ENCODE data around the gene WDR4. TPM values are rescaled to one million over a fixed set of nuclear protein-coding genes. Genes with fewer than 3 reads are reported as not detected.
"Not testable (repeated sequence)": the region's sequence is repeated elsewhere in the genome, so short reads cannot be mapped to it uniquely, and the experiment has no call there.

WDR4 gene, protein sequence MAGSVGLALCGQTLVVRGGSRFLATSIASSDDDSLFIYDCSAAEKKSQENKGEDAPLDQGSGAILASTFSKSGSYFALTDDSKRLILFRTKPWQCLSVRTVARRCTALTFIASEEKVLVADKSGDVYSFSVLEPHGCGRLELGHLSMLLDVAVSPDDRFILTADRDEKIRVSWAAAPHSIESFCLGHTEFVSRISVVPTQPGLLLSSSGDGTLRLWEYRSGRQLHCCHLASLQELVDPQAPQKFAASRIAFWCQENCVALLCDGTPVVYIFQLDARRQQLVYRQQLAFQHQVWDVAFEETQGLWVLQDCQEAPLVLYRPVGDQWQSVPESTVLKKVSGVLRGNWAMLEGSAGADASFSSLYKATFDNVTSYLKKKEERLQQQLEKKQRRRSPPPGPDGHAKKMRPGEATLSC
- 10 to 100 TPM in 2 of 4 donors, 1 to 10 TPM in 2; 6.6 to 22.7 (median 10.3) TPM for total RNA-seq

DNA sequence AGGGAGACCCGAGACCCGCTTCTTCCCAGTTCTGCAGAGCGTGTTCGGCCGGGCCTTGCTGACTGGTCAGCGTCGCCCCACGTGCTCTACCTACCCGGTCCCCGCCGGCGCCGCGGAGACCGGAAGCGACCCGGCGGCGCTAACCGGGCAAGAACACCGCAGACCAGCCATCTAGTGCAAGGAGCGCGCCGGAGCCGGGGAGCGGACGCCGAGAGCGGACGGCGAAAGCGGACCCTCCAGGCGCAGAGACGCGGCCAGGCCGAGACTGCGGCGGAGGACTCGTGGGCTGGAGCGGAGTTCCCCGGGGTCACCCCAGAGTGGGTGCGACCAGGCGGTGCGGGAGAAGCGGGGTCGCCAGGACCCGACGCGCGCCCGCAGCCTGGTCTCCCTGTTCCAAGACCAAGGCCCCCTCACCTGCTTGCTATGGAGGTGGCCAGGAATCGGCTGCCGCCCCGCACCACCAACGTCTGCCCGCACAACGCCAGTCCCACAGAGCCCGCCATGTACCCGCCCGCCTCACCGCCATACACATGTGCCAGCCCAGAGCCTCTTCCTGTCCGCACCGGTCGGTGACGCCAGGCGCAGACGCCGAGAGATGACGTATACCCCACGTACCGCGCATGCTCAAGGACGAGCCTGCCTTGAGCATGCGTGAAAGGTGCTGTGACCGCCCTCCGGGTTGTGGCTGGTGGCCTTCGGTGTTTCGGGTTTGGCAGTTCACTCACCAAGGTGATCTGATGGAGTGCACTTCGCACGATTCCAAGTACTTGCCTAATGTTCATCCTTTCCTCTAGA, at the start of gene WDR4:
WDR4 (minus strand) TSS at position 547 of the 795 bp plus-strand sequence; CDS start at position 503, 44 bp downstream.
- peak; percentile 99 for DNase-seq
- Histone ChIP-seq H3K27me3 (no peaks in the 10 kb centered on the region), H3K4me3 (peak within 1 kb of the TSS; percentile 64 to 99 (median 96)), H3K36me3 (peaks cover 0 to 9% (median 0%) of the 10 kb centered on the region in 4 donors), H3K27ac (peak within 1 kb of the TSS; percentile 83 to 99 (median 91)), H3K9me3 (no peaks in the 10 kb centered on the region), H3K4me1 (peaks cover 6 to 19% (median 12%) of the 10 kb centered on the region in 4 donors)
- in situ Hi-C loops (cut with MboI; ENCODE audit: low pct_ligation_motif_present in 1 of 4, low pct_unique_long_range_greater_than_20kb in 1 of 4, low sequenced_read_pairs in 3 of 4) (no loop called here), intact Hi-C loops (cut with DNase I; ENCODE audit: low total_unique reads) (no loop called here)
- WGBS, 2 donors (ENCODE audit: low coverage in 1 of 2) = 0% methylated on average over 63 of the region's 80 CpGs; no CpG with 5 or more reads in 1 of the 2 donors
- TF ChIP-seq, protein P1, sequence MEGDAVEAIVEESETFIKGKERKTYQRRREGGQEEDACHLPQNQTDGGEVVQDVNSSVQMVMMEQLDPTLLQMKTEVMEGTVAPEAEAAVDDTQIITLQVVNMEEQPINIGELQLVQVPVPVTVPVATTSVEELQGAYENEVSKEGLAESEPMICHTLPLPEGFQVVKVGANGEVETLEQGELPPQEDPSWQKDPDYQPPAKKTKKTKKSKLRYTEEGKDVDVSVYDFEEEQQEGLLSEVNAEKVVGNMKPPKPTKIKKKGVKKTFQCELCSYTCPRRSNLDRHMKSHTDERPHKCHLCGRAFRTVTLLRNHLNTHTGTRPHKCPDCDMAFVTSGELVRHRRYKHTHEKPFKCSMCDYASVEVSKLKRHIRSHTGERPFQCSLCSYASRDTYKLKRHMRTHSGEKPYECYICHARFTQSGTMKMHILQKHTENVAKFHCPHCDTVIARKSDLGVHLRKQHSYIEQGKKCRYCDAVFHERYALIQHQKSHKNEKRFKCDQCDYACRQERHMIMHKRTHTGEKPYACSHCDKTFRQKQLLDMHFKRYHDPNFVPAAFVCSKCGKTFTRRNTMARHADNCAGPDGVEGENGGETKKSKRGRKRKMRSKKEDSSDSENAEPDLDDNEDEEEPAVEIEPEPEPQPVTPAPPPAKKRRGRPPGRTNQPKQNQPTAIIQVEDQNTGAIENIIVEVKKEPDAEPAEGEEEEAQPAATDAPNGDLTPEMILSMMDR (IDR thresholded peaks at IDR 0.05) = no peak
- no peak for TF ChIP-seq EP300 (IDR thresholded peaks at IDR 0.05; ENCODE audit: low read depth)
- TF ChIP-seq POLR2A (IDR thresholded peaks at IDR 0.05) = peak; percentile 88
- TF ChIP-seq POLR2AphosphoS5 (IDR thresholded peaks at IDR 0.05) = peak; percentile 93 to 96 (median 93)

DNA sequence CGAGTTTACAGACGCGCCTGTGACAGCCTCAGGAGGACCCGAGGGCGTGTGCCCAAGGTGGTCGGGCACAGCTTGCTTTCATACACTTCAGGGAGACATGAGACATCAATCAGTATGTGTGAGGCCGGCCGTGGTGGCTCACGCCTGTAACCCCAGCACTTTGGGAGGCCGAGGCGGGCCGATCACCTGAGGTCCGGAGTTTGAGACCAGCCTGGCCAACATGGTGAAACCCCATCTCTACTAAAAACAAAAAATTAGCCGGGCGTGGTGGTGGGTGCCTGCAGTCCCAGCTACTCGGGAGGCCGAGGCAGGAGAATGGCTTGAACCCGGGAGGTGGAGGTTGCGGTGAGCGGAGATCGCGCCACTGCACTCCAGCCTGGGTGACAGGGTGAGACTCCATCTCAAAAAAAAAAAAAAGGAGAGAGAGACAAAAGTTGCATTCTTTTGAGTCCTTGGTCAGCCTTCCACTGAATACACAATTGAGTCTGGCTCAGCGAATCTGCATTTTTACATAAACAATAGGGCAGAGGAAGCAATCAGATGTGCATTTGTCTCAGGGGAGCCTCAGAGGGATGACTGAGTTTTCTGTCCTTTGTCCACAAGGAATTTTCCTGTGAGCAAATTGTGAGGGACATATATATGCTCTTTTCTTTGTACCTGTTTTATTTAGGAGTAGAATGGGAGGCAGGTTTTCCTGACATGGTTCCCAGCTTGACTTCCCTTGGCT, 48.3 kb upstream of the WDR4 start:
- H3K4me3 ChIP-seq; H3K27ac ChIP-seq; intact Hi-C loops (cut with DNase I; ENCODE audit: low total_unique reads); H3K9me3 ChIP-seq; DNase-seq; in situ Hi-C loops (cut with MboI; ENCODE audit: low pct_ligation_motif_present in 1 of 4, low pct_unique_long_range_greater_than_20kb in 1 of 4, low sequenced_read_pairs in 3 of 4); H3K36me3 ChIP-seq; H3K27me3 ChIP-seq: not testable (repeated sequence)
- 93% methylated on average over 23 of the region's 23 CpGs; no CpG with 5 or more reads in 1 of the 2 donors for WGBS, 2 donors (ENCODE audit: low coverage in 1 of 2)
- peaks cover 4 to 10% (median 7%) of the 10 kb centered on the region in 4 donors for H3K4me1 ChIP-seq

DNA sequence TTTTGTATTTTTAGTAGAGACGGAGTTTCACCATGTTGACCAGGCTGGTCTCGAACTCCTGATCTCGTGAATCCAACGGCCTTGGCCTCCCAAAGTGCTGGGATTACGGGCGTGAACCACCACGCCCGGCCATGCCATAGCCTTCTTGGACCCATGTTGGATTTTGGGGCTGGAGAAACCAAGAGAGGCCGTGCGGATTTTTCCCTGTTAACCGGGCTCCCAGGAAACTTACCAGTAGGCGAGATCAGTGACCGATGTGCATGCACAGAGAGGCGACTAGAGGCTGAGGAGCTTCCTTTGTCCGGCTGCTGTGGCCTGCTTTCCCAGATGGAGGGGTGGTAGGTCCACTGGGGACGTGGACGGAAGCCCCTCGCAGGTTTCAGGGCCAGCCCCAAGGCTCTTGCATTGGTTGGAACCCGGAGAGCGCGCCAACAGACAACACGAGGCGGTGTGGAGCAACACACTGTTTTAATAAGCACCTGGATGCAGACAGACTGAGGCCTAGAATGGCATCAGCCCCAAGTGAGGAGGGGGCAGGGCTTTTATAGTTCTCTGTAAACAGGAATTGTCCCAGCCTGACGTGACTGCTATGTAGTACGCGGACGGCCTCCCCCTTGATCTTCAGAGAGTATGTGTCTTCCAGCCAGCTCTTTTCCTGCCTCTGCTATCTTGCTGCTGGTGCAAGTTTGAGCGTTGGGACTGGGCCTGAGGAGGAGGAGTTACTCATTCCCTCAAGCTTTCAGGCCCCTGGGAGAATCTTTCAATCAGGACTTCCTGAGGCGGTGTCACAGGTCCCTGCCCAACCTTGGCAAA, 46.0 kb upstream of the WDR4 start, which contains the start of gene ERVH48-1:
ERVH48-1 (minus strand) TSS at position 517 of the 813 bp plus-strand sequence. CDS start 6,624 bp downstream, outside the sequence.
- Histone ChIP-seq H3K36me3 (no peaks in the 10 kb centered on the region), H3K4me3 (no peak within 1 kb of the TSS), H3K27me3 (no peaks in the 10 kb centered on the region), H3K4me1 (peaks cover 4 to 10% (median 7%) of the 10 kb centered on the region in 4 donors), H3K27ac (no peak within 1 kb of the TSS), H3K9me3 (no peaks in the 10 kb centered on the region)
- 88% methylated on average over 29 of the region's 29 CpGs; no CpG with 5 or more reads in 1 of the 2 donors for WGBS, 2 donors (ENCODE audit: low coverage in 1 of 2)
- in situ Hi-C loops (cut with MboI; ENCODE audit: low pct_ligation_motif_present in 1 of 4, low pct_unique_long_range_greater_than_20kb in 1 of 4, low sequenced_read_pairs in 3 of 4) (no loop called here), intact Hi-C loops (cut with DNase I; ENCODE audit: low total_unique reads) (no loop called here)
- no peak for DNase-seq
- TF ChIP-seq POLR2A (IDR thresholded peaks at IDR 0.05) (no peak), POLR2AphosphoS5 (IDR thresholded peaks at IDR 0.05) (no peak), EP300 (IDR thresholded peaks at IDR 0.05; ENCODE audit: low read depth) (no peak)
- TF ChIP-seq, protein P1 (IDR thresholded peaks at IDR 0.05) = no peak

DNA sequence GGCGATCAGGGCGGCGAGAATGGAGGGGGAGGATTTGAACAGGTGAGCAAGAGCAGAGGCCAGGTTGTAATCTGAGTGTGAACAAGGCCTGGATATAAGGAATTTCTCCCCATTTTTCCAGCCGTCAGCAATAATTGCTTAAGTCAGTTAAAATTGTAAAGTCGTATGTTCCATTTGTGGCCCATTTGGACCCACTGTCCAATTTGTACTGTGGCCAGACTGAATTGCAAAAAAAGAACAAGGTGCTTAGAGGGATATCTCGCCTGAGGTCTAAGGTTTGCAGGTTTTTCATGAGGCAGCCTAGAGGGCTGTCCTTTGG, 45.1 kb upstream of the WDR4 start:
- no peak for DNase-seq
- no peaks in the 10 kb centered on the region for H3K9me3 ChIP-seq
- no peaks in the 10 kb centered on the region for H3K36me3 ChIP-seq
- H3K4me3 ChIP-seq = no peak overlapping the region
- in situ Hi-C loops (cut with MboI; ENCODE audit: low pct_ligation_motif_present in 1 of 4, low pct_unique_long_range_greater_than_20kb in 1 of 4, low sequenced_read_pairs in 3 of 4) (no loop called here), intact Hi-C loops (cut with DNase I; ENCODE audit: low total_unique reads) (no loop called here)
- peak overlapping the region in 2 of 4 donors; percentile 55 to 71 for H3K27ac ChIP-seq
- no peaks in the 10 kb centered on the region for H3K27me3 ChIP-seq
- 91 to 98% methylated on average over 6 of the region's 6 CpGs for WGBS, 2 donors (ENCODE audit: low coverage in 1 of 2)
- TF ChIP-seq POLR2AphosphoS5 (IDR thresholded peaks at IDR 0.05) (no peak), EP300 (IDR thresholded peaks at IDR 0.05; ENCODE audit: low read depth) (no peak), POLR2A (IDR thresholded peaks at IDR 0.05) (no peak)
- TF ChIP-seq, protein P1 (IDR thresholded peaks at IDR 0.05) = no peak
- peaks cover 4 to 10% (median 7%) of the 10 kb centered on the region in 4 donors for H3K4me1 ChIP-seq

All from transverse colon (tissue), 4 donors.